Liver (tissue), 9 donors: ENCODE measurements around the gene WNK4. TPM values are rescaled to one million over a fixed set of nuclear protein-coding genes. Genes with fewer than 3 reads are reported as not detected.

Experiments
- DNase-seq: peaks from one replicate; pipeline ENCODE4 v3.0.0-alpha.2; 2017; ENCODE audit warnings: low spot score
- H3K27ac ChIP-seq, 2 donors: one replicate each; pipeline ENCODE4 v1.7.0; 2013; ENCODE audit warnings: inconsistent platforms in 2 of 2, low read length in 2 of 2, control low read depth in 1 of 2, low read depth in 1 of 2, mild to moderate bottlenecking in 1 of 2
- H3K27me3 ChIP-seq, 4 donors: one replicate each; pipeline versions ENCODE4 v1.6.1 to v1.7.0; 2013; ENCODE audit warnings: low read length in 3 of 4, inconsistent platforms in 1 of 4, mild to moderate bottlenecking in 1 of 4, moderate library complexity in 1 of 4; ENCODE audit not compliant: control insufficient read depth in 4 of 4, insufficient read depth in 4 of 4
- H3K36me3 ChIP-seq, 4 donors: one replicate each; pipeline versions ENCODE4 v1.6.1 to v1.7.0; 2013; ENCODE audit warnings: low read length in 3 of 4, mild to moderate bottlenecking in 3 of 4, low read depth in 1 of 4, moderate library complexity in 1 of 4; ENCODE audit not compliant: control insufficient read depth in 4 of 4, insufficient read depth in 3 of 4
- H3K4me1 ChIP-seq, 4 donors: one replicate each; pipeline versions ENCODE4 v1.6.1 to v1.7.0; 2013; ENCODE audit warnings: low read length in 3 of 4, mild to moderate bottlenecking in 3 of 4, moderate library complexity in 1 of 4; ENCODE audit not compliant: control insufficient read depth in 4 of 4, insufficient read depth in 4 of 4
- H3K4me3 ChIP-seq, 3 donors: one replicate each; pipeline versions ENCODE4 v1.6.1 to v1.7.0; 2013; ENCODE audit warnings: low read length in 3 of 3, control low read depth in 1 of 3, low read depth in 1 of 3, mild to moderate bottlenecking in 1 of 3
- H3K9ac ChIP-seq, 2 donors: one replicate each; pipeline ENCODE4 v1.7.0; 2013; ENCODE audit warnings: low read length in 2 of 2, mild to moderate bottlenecking in 2 of 2, moderate library complexity in 2 of 2, control low read depth in 1 of 2, low read depth in 1 of 2
- H3K9me3 ChIP-seq, 4 donors: one replicate each; pipeline versions ENCODE4 v1.6.1 to v1.7.0; 2013; ENCODE audit warnings: low read length in 3 of 4; ENCODE audit not compliant: control insufficient read depth in 4 of 4
- EGR1 ChIP-seq, 2 donors: IDR thresholded peaks; 2 replicates each; pipeline ENCODE4 v1.6.1; 2016 to 2018; ENCODE audit warnings: antibody characterized with exemption in 2 of 2, low read depth in 2 of 2
- FOXA1 ChIP-seq: IDR thresholded peaks from 2 replicates; pipeline ENCODE4 v1.6.1; 2016; ENCODE audit warnings: antibody characterized with exemption
- GABPA ChIP-seq, 2 donors: IDR thresholded peaks in 1 of 2; conservative IDR thresholded peaks in 1 of 2; 2 replicates each; pipeline ENCODE4 v1.6.1; 2016; ENCODE audit warnings: antibody characterized with exemption in 2 of 2, mild to moderate bottlenecking in 1 of 2, moderate library complexity in 1 of 2
- HNF4A ChIP-seq, 2 donors: conservative IDR thresholded peaks; 2 replicates each; pipeline ENCODE4 v1.6.1; 2016; ENCODE audit warnings: antibody characterized with exemption in 2 of 2, mild to moderate bottlenecking in 2 of 2
- HNF4G ChIP-seq: IDR thresholded peaks from 2 replicates; pipeline ENCODE4 v1.6.1; 2016; ENCODE audit warnings: antibody characterized with exemption
- JUND ChIP-seq, 2 donors: IDR thresholded peaks; 2 replicates each; pipeline ENCODE4 v1.6.1; 2016; ENCODE audit warnings: antibody characterized with exemption in 2 of 2
- NR2F2 ChIP-seq: IDR thresholded peaks from 2 replicates; pipeline ENCODE4 v1.6.1; 2016; ENCODE audit warnings: antibody characterized with exemption
- RAD21 ChIP-seq, 2 donors: IDR thresholded peaks; 2 replicates each; pipeline ENCODE4 v1.6.1; 2016; ENCODE audit warnings: antibody characterized with exemption in 2 of 2, mild to moderate bottlenecking in 2 of 2
- RXRA ChIP-seq, 2 donors: IDR thresholded peaks; 2 replicates each; pipeline ENCODE4 v1.6.1; 2017 to 2018; ENCODE audit warnings: antibody characterized with exemption in 2 of 2, mild to moderate bottlenecking in 1 of 2
- SP1 ChIP-seq: IDR thresholded peaks from 2 replicates; pipeline ENCODE4 v1.6.1; 2018; ENCODE audit warnings: antibody characterized with exemption, mild to moderate bottlenecking
- TAF1 ChIP-seq: conservative IDR thresholded peaks from 2 replicates; pipeline ENCODE4 v1.6.1; 2016; ENCODE audit warnings: antibody characterized with exemption, mild to moderate bottlenecking
- YY1 ChIP-seq: IDR thresholded peaks from 2 replicates; pipeline ENCODE4 v1.6.1; 2016; ENCODE audit warnings: antibody characterized with exemption, mild to moderate bottlenecking
- WGBS: extraction: QIAGEN DNeasy Blood & Tissue Kit; methylation state at CpG from one replicate; pipeline ENCODE4 v1.1.7; 2013; 5-methylcytosine and 5-hydroxymethylcytosine counted together
- polyA plus RNA-seq, 2 donors: library from polyadenylated mRNA; stranded (reverse) in 1 of 2; unstranded in 1 of 2; fragments of 200-250 nt in 1 of 2; fragments of >200 nt in 1 of 2; fragmentation: Nextera tagmentation in 1 of 2; extraction: Ambion mirVana in 1 of 2; gene quantifications; one replicate each; pipeline versions ENCODE4 v1.2.1 to v1.2.3, GENCODE V29; 2013 to 2015
- total RNA-seq, 2 donors: library from RNA; depleted of rRNA; stranded (reverse); fragments of >200 nt; gene quantifications; one replicate each; pipeline ENCODE4 v1.2.3, GENCODE V29; 2014
- TF ChIP-seq, protein P1 (sequence below): IDR thresholded peaks from 2 replicates; pipeline ENCODE4 v1.6.1; 2016; ENCODE audit warnings: antibody characterized with exemption
- TF ChIP-seq, protein P2 (sequence below): IDR thresholded peaks from 2 replicates; pipeline ENCODE4 v1.6.1; 2016; ENCODE audit warnings: antibody characterized with exemption
- TF ChIP-seq, protein P3 (sequence below): IDR thresholded peaks from 2 replicates; pipeline ENCODE4 v1.6.1; 2016; ENCODE audit warnings: antibody characterized with exemption, mild to moderate bottlenecking
- TF ChIP-seq, protein P4 (sequence below): fragments of 150-350 bp; IDR thresholded peaks from 2 replicates; pipeline ENCODE4 v1.5.1; 2017; ENCODE audit warnings: improper control_type of control experiment, low read depth, low read length; ENCODE audit not compliant: missing input control
- TF ChIP-seq, protein P5 (sequence below): IDR thresholded peaks from 2 replicates; pipeline ENCODE4 v1.6.1; 2016; ENCODE audit warnings: antibody characterized with exemption
- donor health status: healthy.
- donor health status: healthy.
- donor health status: healthy.
- donor health status: healthy.
- donor health status: healthy.

WNK4 gene
- total and polyA plus RNA-seq, 4 donors, result 0.33 to 7.5 (median 0.50) TPM

DNA sequence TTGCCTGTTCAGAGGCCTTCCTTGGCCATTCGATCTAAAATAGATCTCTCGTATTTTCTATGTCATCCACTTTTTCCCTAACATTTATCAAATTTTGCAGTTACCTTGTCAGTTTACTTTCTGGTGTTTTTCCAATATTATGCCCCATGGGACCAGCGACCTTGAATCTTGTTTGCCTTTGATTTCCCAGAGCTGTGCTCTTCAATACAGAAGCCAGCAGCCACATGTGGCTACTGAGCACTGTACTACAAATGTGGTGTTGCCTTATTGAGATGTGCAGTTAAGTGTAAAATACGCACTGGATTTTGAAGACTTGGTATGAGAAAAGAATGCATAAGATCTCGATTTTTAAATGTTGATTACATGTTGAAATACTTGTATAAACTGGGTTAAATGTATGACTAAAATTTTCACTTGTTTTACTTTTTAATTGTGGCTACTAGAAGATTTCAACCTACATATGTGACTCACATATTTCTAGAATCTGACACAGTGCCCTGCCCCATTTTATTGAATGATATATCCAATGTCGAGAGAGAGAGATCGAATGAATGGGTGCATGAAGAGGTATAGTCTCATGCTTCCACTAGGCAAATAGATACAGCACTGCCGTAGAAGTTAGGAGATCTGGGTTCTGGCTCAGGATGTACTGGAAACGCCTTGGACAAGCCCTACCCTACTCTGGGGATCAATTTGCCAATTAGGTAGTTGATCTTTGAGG lies 52.0 kb downstream of the WNK4 start:
- WGBS, result 43% methylated on average over 9 of the region's 9 CpGs
- H3K4me3 ChIP-seq, result peak overlapping the region; percentile 76 to 98 (median 94)
- peaks cover 2 to 32% (median 24%) of the 10 kb centered on the region in 4 donors for H3K4me1 ChIP-seq
- H3K9ac ChIP-seq, result peak overlapping the region; percentile 94 to 98
- no peak for TF ChIP-seq RXRA (IDR thresholded peaks at IDR 0.05)
- TF ChIP-seq, protein P1, sequence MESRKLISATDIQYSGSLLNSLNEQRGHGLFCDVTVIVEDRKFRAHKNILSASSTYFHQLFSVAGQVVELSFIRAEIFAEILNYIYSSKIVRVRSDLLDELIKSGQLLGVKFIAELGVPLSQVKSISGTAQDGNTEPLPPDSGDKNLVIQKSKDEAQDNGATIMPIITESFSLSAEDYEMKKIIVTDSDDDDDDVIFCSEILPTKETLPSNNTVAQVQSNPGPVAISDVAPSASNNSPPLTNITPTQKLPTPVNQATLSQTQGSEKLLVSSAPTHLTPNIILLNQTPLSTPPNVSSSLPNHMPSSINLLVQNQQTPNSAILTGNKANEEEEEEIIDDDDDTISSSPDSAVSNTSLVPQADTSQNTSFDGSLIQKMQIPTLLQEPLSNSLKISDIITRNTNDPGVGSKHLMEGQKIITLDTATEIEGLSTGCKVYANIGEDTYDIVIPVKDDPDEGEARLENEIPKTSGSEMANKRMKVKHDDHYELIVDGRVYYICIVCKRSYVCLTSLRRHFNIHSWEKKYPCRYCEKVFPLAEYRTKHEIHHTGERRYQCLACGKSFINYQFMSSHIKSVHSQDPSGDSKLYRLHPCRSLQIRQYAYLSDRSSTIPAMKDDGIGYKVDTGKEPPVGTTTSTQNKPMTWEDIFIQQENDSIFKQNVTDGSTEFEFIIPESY, result no peak
- TF ChIP-seq, protein P2, sequence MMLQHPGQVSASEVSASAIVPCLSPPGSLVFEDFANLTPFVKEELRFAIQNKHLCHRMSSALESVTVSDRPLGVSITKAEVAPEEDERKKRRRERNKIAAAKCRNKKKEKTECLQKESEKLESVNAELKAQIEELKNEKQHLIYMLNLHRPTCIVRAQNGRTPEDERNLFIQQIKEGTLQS, result no peak
- TF ChIP-seq YY1, result no peak
- TF ChIP-seq RAD21 (IDR thresholded peaks at IDR 0.05), result no peak
- no peak for TF ChIP-seq TAF1
- no peak for TF ChIP-seq SP1
- no peak for TF ChIP-seq HNF4G
- TF ChIP-seq FOXA1, result no peak
- TF ChIP-seq, protein P3, sequence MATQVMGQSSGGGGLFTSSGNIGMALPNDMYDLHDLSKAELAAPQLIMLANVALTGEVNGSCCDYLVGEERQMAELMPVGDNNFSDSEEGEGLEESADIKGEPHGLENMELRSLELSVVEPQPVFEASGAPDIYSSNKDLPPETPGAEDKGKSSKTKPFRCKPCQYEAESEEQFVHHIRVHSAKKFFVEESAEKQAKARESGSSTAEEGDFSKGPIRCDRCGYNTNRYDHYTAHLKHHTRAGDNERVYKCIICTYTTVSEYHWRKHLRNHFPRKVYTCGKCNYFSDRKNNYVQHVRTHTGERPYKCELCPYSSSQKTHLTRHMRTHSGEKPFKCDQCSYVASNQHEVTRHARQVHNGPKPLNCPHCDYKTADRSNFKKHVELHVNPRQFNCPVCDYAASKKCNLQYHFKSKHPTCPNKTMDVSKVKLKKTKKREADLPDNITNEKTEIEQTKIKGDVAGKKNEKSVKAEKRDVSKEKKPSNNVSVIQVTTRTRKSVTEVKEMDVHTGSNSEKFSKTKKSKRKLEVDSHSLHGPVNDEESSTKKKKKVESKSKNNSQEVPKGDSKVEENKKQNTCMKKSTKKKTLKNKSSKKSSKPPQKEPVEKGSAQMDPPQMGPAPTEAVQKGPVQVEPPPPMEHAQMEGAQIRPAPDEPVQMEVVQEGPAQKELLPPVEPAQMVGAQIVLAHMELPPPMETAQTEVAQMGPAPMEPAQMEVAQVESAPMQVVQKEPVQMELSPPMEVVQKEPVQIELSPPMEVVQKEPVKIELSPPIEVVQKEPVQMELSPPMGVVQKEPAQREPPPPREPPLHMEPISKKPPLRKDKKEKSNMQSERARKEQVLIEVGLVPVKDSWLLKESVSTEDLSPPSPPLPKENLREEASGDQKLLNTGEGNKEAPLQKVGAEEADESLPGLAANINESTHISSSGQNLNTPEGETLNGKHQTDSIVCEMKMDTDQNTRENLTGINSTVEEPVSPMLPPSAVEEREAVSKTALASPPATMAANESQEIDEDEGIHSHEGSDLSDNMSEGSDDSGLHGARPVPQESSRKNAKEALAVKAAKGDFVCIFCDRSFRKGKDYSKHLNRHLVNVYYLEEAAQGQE, result no peak
- TF ChIP-seq HNF4A (conservative IDR thresholded peaks at IDR 0.05), result no peak
- TF ChIP-seq, protein P4, sequence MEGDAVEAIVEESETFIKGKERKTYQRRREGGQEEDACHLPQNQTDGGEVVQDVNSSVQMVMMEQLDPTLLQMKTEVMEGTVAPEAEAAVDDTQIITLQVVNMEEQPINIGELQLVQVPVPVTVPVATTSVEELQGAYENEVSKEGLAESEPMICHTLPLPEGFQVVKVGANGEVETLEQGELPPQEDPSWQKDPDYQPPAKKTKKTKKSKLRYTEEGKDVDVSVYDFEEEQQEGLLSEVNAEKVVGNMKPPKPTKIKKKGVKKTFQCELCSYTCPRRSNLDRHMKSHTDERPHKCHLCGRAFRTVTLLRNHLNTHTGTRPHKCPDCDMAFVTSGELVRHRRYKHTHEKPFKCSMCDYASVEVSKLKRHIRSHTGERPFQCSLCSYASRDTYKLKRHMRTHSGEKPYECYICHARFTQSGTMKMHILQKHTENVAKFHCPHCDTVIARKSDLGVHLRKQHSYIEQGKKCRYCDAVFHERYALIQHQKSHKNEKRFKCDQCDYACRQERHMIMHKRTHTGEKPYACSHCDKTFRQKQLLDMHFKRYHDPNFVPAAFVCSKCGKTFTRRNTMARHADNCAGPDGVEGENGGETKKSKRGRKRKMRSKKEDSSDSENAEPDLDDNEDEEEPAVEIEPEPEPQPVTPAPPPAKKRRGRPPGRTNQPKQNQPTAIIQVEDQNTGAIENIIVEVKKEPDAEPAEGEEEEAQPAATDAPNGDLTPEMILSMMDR, result no peak
- TF ChIP-seq, protein P5, sequence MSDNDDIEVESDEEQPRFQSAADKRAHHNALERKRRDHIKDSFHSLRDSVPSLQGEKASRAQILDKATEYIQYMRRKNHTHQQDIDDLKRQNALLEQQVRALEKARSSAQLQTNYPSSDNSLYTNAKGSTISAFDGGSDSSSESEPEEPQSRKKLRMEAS, result no peak
- TF ChIP-seq GABPA (IDR thresholded peaks at IDR 0.05 in 1 of 2, conservative IDR thresholded peaks at IDR 0.05 in 1 of 2), result no peak
- TF ChIP-seq JUND (IDR thresholded peaks at IDR 0.05), result no peak
- no peak for TF ChIP-seq NR2F2
- TF ChIP-seq EGR1 (IDR thresholded peaks at IDR 0.05; ENCODE audit: low read depth in 2 of 2), result no peak
- H3K36me3 ChIP-seq, result peaks cover 1 to 8% (median 4%) of the 10 kb centered on the region in 4 donors
- H3K27me3 ChIP-seq, result no peaks in the 10 kb centered on the region
- no peak for DNase-seq
- H3K9me3 ChIP-seq, result no peaks in the 10 kb centered on the region
- H3K27ac ChIP-seq, result peak overlapping the region; percentile 87 to 95
